Stomach (tissue), 9 donors: ENCODE data around the gene TNS3. TPM values are rescaled to one million over a fixed set of nuclear protein-coding genes. Genes with fewer than 3 reads are reported as not detected.
A peak's percentile ranks its signal among the peaks of the same experiment; 100 is the strongest.

Experiments used
- DNase-seq, 2 donors: peaks; one replicate each; pipeline versions ENCODE4 v3.0.0 to v3.0.0-alpha.2; 2013 to 2019
- H3K27ac ChIP-seq, 5 donors: fragments of 200-600 bp in 4 of 5; sonication (generic) in 4 of 5; one replicate each; pipeline ENCODE4 v1.5.1; 2013 to 2019; ENCODE audit warnings: mild to moderate bottlenecking in 1 of 5, moderate library complexity in 1 of 5
- H3K27me3 ChIP-seq, 3 donors: fragments of 200-600 bp; sonication (generic); one replicate each; pipeline ENCODE4 v1.5.1; 2017 to 2019; ENCODE audit warnings: mixed run types in 1 of 3
- H3K36me3 ChIP-seq, 4 donors: fragments of 200-600 bp; sonication (generic); 1 replicate in 3 of 4; 2 replicates in 1 of 4; pipeline ENCODE4 v1.5.1; 2016 to 2019
- H3K4me1 ChIP-seq, 4 donors: fragments of 200-600 bp; sonication (generic); one replicate each; pipeline ENCODE4 v1.5.1; 2016 to 2019
- H3K4me3 ChIP-seq, 4 donors: fragments of 200-600 bp; sonication (generic) in 3 of 4; one replicate each; pipeline ENCODE4 v1.5.1; 2016 to 2019; ENCODE audit warnings: mild to moderate bottlenecking in 1 of 4
- H3K9me3 ChIP-seq, 4 donors: fragments of 200-600 bp; sonication (generic); one replicate each; pipeline ENCODE4 v1.5.1; 2016 to 2019
- CTCF ChIP-seq, 7 experiments: fragments of 450-650 bp in 4 of 7; fragments of 200-600 bp in 3 of 7; sonication (generic) in 3 of 7; IDR thresholded peaks; one replicate each; pipeline ENCODE4 v1.5.1; 2016 to 2019; ENCODE audit warnings: antibody characterized with exemption in 7 of 7, control low read depth in 2 of 7, mild to moderate bottlenecking in 1 of 7
- EP300 ChIP-seq: sonication (generic); formaldehyde crosslinking; IDR thresholded peaks from one replicate; pipeline ENCODE4 v1.6.1; 2017; ENCODE audit warnings: antibody characterized with exemption
- POLR2A ChIP-seq, 4 donors: fragments of 450-650 bp; IDR thresholded peaks; one replicate each; pipeline ENCODE4 v1.6.1; 2016; ENCODE audit warnings: antibody characterized with exemption in 4 of 4, control low read depth in 2 of 4, mild to moderate bottlenecking in 1 of 4, moderate library complexity in 1 of 4
- POLR2AphosphoS5 ChIP-seq, 3 donors: sonication (generic); formaldehyde crosslinking; IDR thresholded peaks; one replicate each; pipeline ENCODE4 v1.6.1; 2016; ENCODE audit warnings: antibody characterized with exemption in 3 of 3
- WGBS, 5 donors: extraction: QIAGEN DNeasy Blood & Tissue Kit in 3 of 5; methylation state at CpG; one replicate each; pipeline versions ENCODE4 v1.1.5 to v1.1.7; 2013 to 2018; 5-methylcytosine and 5-hydroxymethylcytosine counted together
- intact Hi-C: fragments of 100-400 bp; cut with DNase I; formaldehyde crosslinking; loops from one replicate; pipeline ENCODE4 v1.15.1; 2023; ENCODE audit warnings: low total_unique reads
- polyA plus RNA-seq, 3 donors: library from polyadenylated mRNA; stranded (reverse); fragments of 200-250 nt; gene quantifications; one replicate each; pipeline ENCODE4 v1.2.3, GENCODE V29; 2013
- total RNA-seq, 5 donors: library from RNA; depleted of rRNA; stranded (reverse); fragments of >200 nt; gene quantifications; one replicate each; pipeline versions ENCODE4 v1.1.0 to v1.2.3, GENCODE V29; 2014 to 2016
- donor health status: healthy with polysubstance abuse.
- donor health status: Bipolar disorder and iron deficiency.
- donor health status: healthy.

The TNS3 gene
- total and polyA plus RNA-seq, 8 donors = 10.0 to 105 (median 41.0) TPM

- Histone ChIP-seq H3K4me1 (peaks cover 10 to 37% (median 19%) of the 10 kb centered on the region in 4 donors), H3K9me3 (no peaks in the 10 kb centered on the region), H3K4me3 (no peak overlapping the region), H3K36me3 (peaks cover 0 to 6% (median 5%) of the 10 kb centered on the region in 4 donors), H3K27me3 (no peaks in the 10 kb centered on the region), H3K27ac (peak overlapping the region in 2 of 5 donors; percentile 19 to 24)
- TF ChIP-seq POLR2A (IDR thresholded peaks at IDR 0.05) (no peak), EP300 (no peak), POLR2AphosphoS5 (IDR thresholded peaks at IDR 0.05) (no peak), CTCF (IDR thresholded peaks at IDR 0.05) (no peak)
- intact Hi-C loops = no loop called here
- no peak for DNase-seq
- WGBS, 5 donors = 78 to 85% (median 81%) methylated on average over 4 of the region's 4 CpGs
Measured at GRCh38 chr7:47466832-47467231, 115.1 kb downstream of the TNS3 start.

- peaks cover 4 to 41% (median 20%) of the 10 kb centered on the region in 4 donors for H3K4me1 ChIP-seq
- intact Hi-C loops = no loop called here
- no peaks in the 10 kb centered on the region for H3K9me3 ChIP-seq
- no peaks in the 10 kb centered on the region for H3K27me3 ChIP-seq
- no peak overlapping the region for H3K4me3 ChIP-seq
- TF ChIP-seq POLR2AphosphoS5 (IDR thresholded peaks at IDR 0.05) (no peak), EP300 (no peak), POLR2A (IDR thresholded peaks at IDR 0.05) (no peak), CTCF (IDR thresholded peaks at IDR 0.05) (no peak)
- WGBS, 5 donors = 74 to 81% (median 78%) methylated on average over 7 of the region's 7 CpGs
- no peak for DNase-seq
- H3K27ac ChIP-seq = no peak overlapping the region
- H3K36me3 ChIP-seq = peaks cover 0 to 6% (median 5%) of the 10 kb centered on the region in 4 donors
Measured at GRCh38 chr7:47465191-47465590, 116.7 kb downstream of the TNS3 start.

GRCh38 chr7:47464266-47464665 lies 117.6 kb downstream of the TNS3 start:
- DNase-seq = no peak
- Histone ChIP-seq H3K4me1 (peaks cover 4 to 38% (median 19%) of the 10 kb centered on the region in 4 donors), H3K36me3 (peaks cover 0 to 6% (median 5%) of the 10 kb centered on the region in 4 donors), H3K27ac (no peak overlapping the region), H3K27me3 (no peaks in the 10 kb centered on the region), H3K4me3 (no peak overlapping the region), H3K9me3 (no peaks in the 10 kb centered on the region)
- no peak for TF ChIP-seq EP300
- no peak for TF ChIP-seq POLR2AphosphoS5 (IDR thresholded peaks at IDR 0.05)
- TF ChIP-seq CTCF (IDR thresholded peaks at IDR 0.05) = no peak
- no peak for TF ChIP-seq POLR2A (IDR thresholded peaks at IDR 0.05)
- intact Hi-C loops = no loop called here
- WGBS, 5 donors = 88 to 95% (median 92%) methylated on average over 9 of the region's 9 CpGs

GRCh38 chr7:47461746-47462145 lies 120.2 kb downstream of the TNS3 start:
- 88 to 99% (median 91%) methylated on average over 4 of the region's 4 CpGs for WGBS, 5 donors

GRCh38 chr7:47461161-47461560 lies 120.8 kb downstream of the TNS3 start:
- intact Hi-C loops = no loop called here
- Histone ChIP-seq H3K9me3 (no peaks in the 10 kb centered on the region), H3K4me3 (no peak overlapping the region), H3K4me1 (peaks cover 4 to 43% (median 25%) of the 10 kb centered on the region in 4 donors), H3K27me3 (no peaks in the 10 kb centered on the region), H3K27ac (no peak overlapping the region), H3K36me3 (peaks cover 0 to 6% (median 5%) of the 10 kb centered on the region in 4 donors)
- peak in 1 of 2 donors; percentile 77 for DNase-seq
- TF ChIP-seq CTCF (IDR thresholded peaks at IDR 0.05) = no peak
- no peak for TF ChIP-seq EP300
- no peak for TF ChIP-seq POLR2A (IDR thresholded peaks at IDR 0.05)
- no peak for TF ChIP-seq POLR2AphosphoS5 (IDR thresholded peaks at IDR 0.05)
- 50 to 100% (median 55%) methylated on average over 1 to 4 of the region's 4 CpGs for WGBS, 5 donors

More at GRCh38 chr7:47461746-47462145, 120.2 kb downstream of the TNS3 start:
- H3K4me3 ChIP-seq = no peak overlapping the region
- no peak for TF ChIP-seq POLR2AphosphoS5 (IDR thresholded peaks at IDR 0.05)
- no peaks in the 10 kb centered on the region for H3K27me3 ChIP-seq
- H3K9me3 ChIP-seq = no peaks in the 10 kb centered on the region
- intact Hi-C loops = no loop called here
- peaks cover 0 to 6% (median 5%) of the 10 kb centered on the region in 4 donors for H3K36me3 ChIP-seq
- peaks cover 4 to 48% (median 28%) of the 10 kb centered on the region in 4 donors for H3K4me1 ChIP-seq
- H3K27ac ChIP-seq = peak overlapping the region in 1 of 5 donors; percentile 10
- no peak for DNase-seq
